Activated B cell treated with CpG ODN at 0.5 μM for 24 hours (primary cell): ENCODE measurements around the gene ANKRD55. TPM values are rescaled to one million over a fixed set of nuclear protein-coding genes. Genes with fewer than 3 reads are reported as not detected.
"Not testable (repeated sequence)": the region's sequence is repeated elsewhere in the genome, so short reads cannot be mapped to it uniquely, and the experiment has no call there.

Source experiments
- ATAC-seq: fragments of 200-7000 bp; cut with Tn5 transposase; one replicate; pipeline ENCODE4 v1.10.0; 2021; ENCODE audit warnings: low read depth, mild to moderate bottlenecking, moderate library complexity
- CTCF ChIA-PET: fragments of 350-600 bp; sonication (Branson Sonifier 250); formaldehyde crosslinking; loops from one replicate; lab custom pipeline; 2021; ENCODE audit warnings: antibody characterized with exemption; lab: Charles Lee
- POLR2A ChIA-PET: fragments of 350-600 bp; sonication (Branson Sonifier 250); formaldehyde crosslinking; loops from one replicate; lab custom pipeline; 2021; ENCODE audit warnings: antibody characterized with exemption; lab: Charles Lee
- DNase-seq: peaks from one replicate; pipeline ENCODE4 v3.0.0; 2022
- H3K27ac Mint-ChIP-seq: one replicate; pipeline ENCODE4 v1.8.0; 2020; ENCODE audit warnings: mixed read lengths
- H3K27me3 Mint-ChIP-seq: one replicate; pipeline ENCODE4 v1.8.0; 2021; ENCODE audit warnings: mixed read lengths
- H3K36me3 Mint-ChIP-seq: one replicate; pipeline ENCODE4 v1.8.0; 2021; ENCODE audit warnings: low read depth, mixed read lengths
- H3K4me1 Mint-ChIP-seq: one replicate; pipeline ENCODE4 v1.8.0; 2021; ENCODE audit warnings: mixed read lengths
- H3K4me3 Mint-ChIP-seq: one replicate; pipeline ENCODE4 v1.8.0; 2020; ENCODE audit warnings: mild to moderate bottlenecking, mixed read lengths
- H3K9me3 Mint-ChIP-seq: one replicate; pipeline ENCODE4 v1.8.0; 2020; ENCODE audit warnings: mixed read lengths
- CTCF ChIP-seq: fragments of 200-600 bp; IDR thresholded peaks from one replicate; pipeline ENCODE4 v1.8.0; 2022; ENCODE audit warnings: antibody characterized with exemption, mild to moderate bottlenecking
- intact Hi-C: fragments of 100-400 bp; cut with micrococcal nuclease; formaldehyde crosslinking; loops from one replicate; pipeline ENCODE4 v1.15.1; 2024
- total RNA-seq: library from RNA; stranded (reverse); gene quantifications from 2 replicates; pipeline ENCODE4 v1.2.3, GENCODE V29; 2022

Gene ANKRD55
- total RNA-seq, 1 donor from 2014 or later = not detected

DNA sequence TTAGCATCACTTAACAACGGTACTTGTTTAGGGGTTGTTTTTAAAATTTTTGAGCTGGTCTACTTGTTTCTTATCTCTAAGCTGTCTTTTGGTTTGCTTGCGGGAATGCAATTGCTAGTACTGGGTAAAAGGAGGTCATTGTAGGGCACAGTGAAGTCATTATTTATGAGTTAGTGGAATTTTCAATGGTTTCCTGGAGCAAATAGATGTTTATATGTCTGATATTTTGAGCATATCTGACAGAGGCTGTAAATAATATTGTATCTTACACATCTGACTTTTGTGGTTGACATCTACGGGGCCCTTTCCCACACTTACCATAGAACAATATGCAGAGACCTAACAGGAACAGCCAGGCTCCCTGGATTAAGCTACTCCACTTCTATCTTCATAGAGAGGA is 147.9 kb downstream of the ANKRD55 start:
- no peak for TF ChIP-seq CTCF
- no peak for ATAC-seq
- no peak overlapping the region for H3K4me3 Mint-ChIP-seq
- no peaks in the 10 kb centered on the region for H3K9me3 Mint-ChIP-seq
- no peak overlapping the region for H3K27ac Mint-ChIP-seq
- POLR2A ChIA-PET = no interaction called here
- CTCF ChIA-PET = no interaction called here
- no peak for DNase-seq
- intact Hi-C loops = no loop called here
- H3K27me3 Mint-ChIP-seq = peaks cover 13% of the 10 kb centered on the region
- H3K36me3 Mint-ChIP-seq = no peaks in the 10 kb centered on the region
- H3K4me1 Mint-ChIP-seq = peaks cover 9% of the 10 kb centered on the region

GRCh38 chr5:56083286-56083854 is 149.8 kb downstream of the ANKRD55 start:
- Mint-ChIP-seq H3K4me1 (peaks cover 9% of the 10 kb centered on the region), H3K9me3 (no peaks in the 10 kb centered on the region), H3K36me3 (no peaks in the 10 kb centered on the region), H3K4me3 (no peak overlapping the region), H3K27me3 (peaks cover 8% of the 10 kb centered on the region), H3K27ac (no peak overlapping the region)
- intact Hi-C loops = no loop called here
- TF ChIP-seq CTCF = no peak
- ATAC-seq (no peak), DNase-seq (no peak)
- ChIA-PET POLR2A (no interaction called here), CTCF (no interaction called here)

- H3K36me3 Mint-ChIP-seq, CTCF ChIA-PET, ATAC-seq, DNase-seq, H3K9me3 Mint-ChIP-seq, H3K4me3 Mint-ChIP-seq, POLR2A ChIA-PET, intact Hi-C loops, H3K27me3 Mint-ChIP-seq, H3K27ac Mint-ChIP-seq: not testable (repeated sequence)
- H3K4me1 Mint-ChIP-seq = peaks cover 12% of the 10 kb centered on the region
Measured at GRCh38 chr5:56081053-56081642, 152.0 kb downstream of the ANKRD55 start.

DNA sequence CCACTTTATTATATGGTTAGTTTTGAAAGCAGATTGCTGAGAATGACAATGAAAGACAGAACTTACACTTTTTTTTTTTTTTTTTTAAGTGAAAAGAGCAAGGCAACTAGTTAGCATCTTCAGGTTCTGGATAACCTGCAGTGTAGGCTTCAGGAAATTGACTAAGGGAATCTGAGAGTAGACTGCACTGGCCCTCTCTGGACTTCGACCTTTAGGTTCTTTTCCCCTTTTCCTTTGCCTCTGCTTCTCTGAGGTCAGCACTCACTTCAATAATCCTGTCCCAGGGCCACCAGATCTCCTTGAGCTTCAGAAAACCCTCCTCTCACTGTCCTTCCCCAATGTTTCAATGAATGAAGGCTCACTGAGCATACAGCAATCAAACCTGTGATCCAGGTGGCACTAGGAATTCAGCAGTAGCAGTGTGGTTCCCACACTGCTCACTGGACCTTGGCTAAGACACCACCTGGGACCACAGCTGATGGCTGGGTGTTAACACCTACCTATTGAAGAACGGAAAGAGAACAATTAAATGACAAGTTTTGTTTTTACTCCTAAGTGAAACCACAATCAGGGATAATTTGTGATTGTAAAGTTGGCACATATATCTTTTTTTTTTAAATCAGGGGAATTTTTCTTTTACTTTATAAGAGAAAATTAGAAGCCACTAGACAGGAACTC is 152.6 kb downstream of the ANKRD55 start:
- ChIA-PET CTCF (no interaction called here), POLR2A (no interaction called here)
- DNase-seq = no peak
- intact Hi-C loops = no loop called here
- H3K27me3 Mint-ChIP-seq = peaks cover 8% of the 10 kb centered on the region
- H3K4me3 Mint-ChIP-seq = no peak overlapping the region
- no peak overlapping the region for H3K27ac Mint-ChIP-seq
- no peaks in the 10 kb centered on the region for H3K36me3 Mint-ChIP-seq
- peaks cover 12% of the 10 kb centered on the region for H3K4me1 Mint-ChIP-seq
- ATAC-seq = no peak
- H3K9me3 Mint-ChIP-seq = no peaks in the 10 kb centered on the region
- TF ChIP-seq CTCF = no peak

DNA sequence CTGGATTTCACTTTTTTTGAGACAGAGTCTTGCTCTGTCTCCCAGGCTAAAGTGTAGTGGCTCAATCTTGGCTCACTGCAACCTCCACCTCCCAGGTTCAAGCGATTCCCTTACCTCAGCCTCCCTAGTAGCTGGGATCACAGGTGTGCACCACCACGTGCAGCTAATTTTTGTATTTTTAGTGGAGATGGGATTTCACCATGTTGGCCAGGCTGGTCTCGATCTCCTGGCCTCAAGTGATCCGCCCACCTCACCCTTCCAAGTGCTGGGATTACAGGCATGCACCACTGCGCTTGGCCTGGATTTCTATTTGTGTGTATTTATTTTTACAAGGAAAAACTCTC is 154.0 kb downstream of the ANKRD55 start:
- H3K9me3 Mint-ChIP-seq, H3K36me3 Mint-ChIP-seq, DNase-seq, intact Hi-C loops, H3K27me3 Mint-ChIP-seq, POLR2A ChIA-PET, ATAC-seq, CTCF ChIA-PET, H3K27ac Mint-ChIP-seq, H3K4me3 Mint-ChIP-seq: not testable (repeated sequence)
- peaks cover 12% of the 10 kb centered on the region for H3K4me1 Mint-ChIP-seq

DNA sequence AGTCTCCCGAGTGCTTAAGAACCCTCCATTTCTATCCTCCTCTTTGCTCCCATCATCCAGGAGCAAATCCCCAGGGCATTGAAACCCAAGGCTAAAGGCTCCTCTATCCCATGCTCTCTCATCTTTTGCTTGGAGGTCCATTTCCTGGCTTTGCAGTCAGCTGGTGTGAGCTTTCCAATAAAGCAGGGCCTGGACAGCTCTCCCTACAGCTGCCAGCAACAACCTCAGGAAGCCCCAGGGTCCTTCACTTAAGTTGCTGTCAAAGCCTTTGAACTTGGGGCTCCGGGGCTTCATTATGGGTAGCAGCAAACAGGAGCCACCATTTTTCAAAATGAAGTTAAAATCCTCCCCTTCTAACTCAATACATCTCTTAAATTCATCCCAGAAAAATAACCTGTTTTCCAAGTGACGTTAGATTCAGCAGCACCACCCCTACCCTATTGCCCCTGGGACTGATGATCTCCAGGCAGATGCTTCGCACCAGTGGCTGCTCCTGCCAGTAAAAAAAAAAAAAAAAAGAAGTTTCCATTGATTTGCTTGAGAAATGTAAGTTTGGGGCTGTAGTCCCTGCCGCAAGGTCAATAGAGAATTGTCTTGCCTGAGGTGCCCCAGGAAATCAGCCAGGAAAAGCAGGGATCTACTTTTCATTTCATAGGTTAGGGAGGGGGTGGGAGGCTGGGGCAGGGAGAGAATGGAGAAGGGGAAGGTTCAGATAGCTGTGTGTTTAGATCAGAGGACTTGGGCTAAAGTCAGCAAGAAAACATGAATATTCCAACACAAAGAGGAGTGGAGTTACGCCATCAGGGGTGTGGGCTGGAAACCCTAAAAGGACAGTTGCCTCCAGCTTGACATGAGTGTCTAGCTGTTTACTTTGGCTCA is 154.6 kb downstream of the ANKRD55 start:
- Mint-ChIP-seq H3K27me3 (peaks cover 7% of the 10 kb centered on the region), H3K4me3 (no peak overlapping the region), H3K27ac (no peak overlapping the region), H3K36me3 (no peaks in the 10 kb centered on the region), H3K9me3 (no peaks in the 10 kb centered on the region), H3K4me1 (peaks cover 12% of the 10 kb centered on the region)
- no peak for ATAC-seq
- ChIA-PET CTCF (no interaction called here), POLR2A (no interaction called here)
- intact Hi-C loops = no loop called here
- TF ChIP-seq CTCF = no peak
- no peak for DNase-seq
